Activated T-cell treated with anti-CD3 and anti-CD28 coated beads, Interleukin-2, amount 50 U/mL, for 72 hours (primary cell): ENCODE data around the gene CLK2. TPM values are rescaled to one million over a fixed set of nuclear protein-coding genes. Genes with fewer than 3 reads are reported as not detected.
A peak's percentile ranks its signal among the peaks of the same experiment; 100 is the strongest.
"Not testable (repeated sequence)": the region's sequence is repeated elsewhere in the genome, so short reads cannot be mapped to it uniquely, and the experiment has no call there.

ENCODE experiments used
- ATAC-seq, 2 donors: fragments of 150-1000 bp; cut with Tn5 transposase; replicated peaks in 1 of 2; 2 replicates each; pipeline ENCODE4 v1.10.0; 2021; ENCODE audit warnings: moderate library complexity in 2 of 2, mild to moderate bottlenecking in 1 of 2
- DNase-seq, 2 donors: peaks; one replicate each; pipeline ENCODE4 v3.0.0; 2021 to 2022; ENCODE audit warnings: mixed read lengths in 1 of 2
- H3K27ac Mint-ChIP-seq: one replicate; pipeline ENCODE4 v1.8.0; 2022; ENCODE audit warnings: mild to moderate bottlenecking, moderate library complexity, mixed read lengths
- H3K27me3 Mint-ChIP-seq: one replicate; pipeline ENCODE4 v1.8.0; 2022; ENCODE audit warnings: low read depth, mixed read lengths
- H3K36me3 Mint-ChIP-seq, 2 donors: one replicate each; pipeline ENCODE4 v1.8.0; 2022; ENCODE audit warnings: mixed read lengths in 2 of 2, mild to moderate bottlenecking in 1 of 2; ENCODE audit not compliant: insufficient read depth in 2 of 2
- H3K4me1 Mint-ChIP-seq: one replicate; pipeline ENCODE4 v1.8.0; 2022; ENCODE audit warnings: low read depth, mixed read lengths
- H3K4me3 Mint-ChIP-seq, 2 donors: one replicate each; pipeline ENCODE4 v1.8.0; 2022; ENCODE audit warnings: mild to moderate bottlenecking in 2 of 2, mixed read lengths in 2 of 2, moderate library complexity in 2 of 2
- H3K9me3 Mint-ChIP-seq, 2 donors: one replicate each; pipeline ENCODE4 v1.8.0; 2022; ENCODE audit warnings: mixed read lengths in 2 of 2
- total RNA-seq, 2 donors: library from RNA; stranded (reverse); gene quantifications; one replicate each; pipeline ENCODE4 v1.2.3, GENCODE V29; 2022

The CLK2 gene
- total RNA-seq, 2 donors from 2014 or later, result 72.4 to 77.9 TPM

DNA sequence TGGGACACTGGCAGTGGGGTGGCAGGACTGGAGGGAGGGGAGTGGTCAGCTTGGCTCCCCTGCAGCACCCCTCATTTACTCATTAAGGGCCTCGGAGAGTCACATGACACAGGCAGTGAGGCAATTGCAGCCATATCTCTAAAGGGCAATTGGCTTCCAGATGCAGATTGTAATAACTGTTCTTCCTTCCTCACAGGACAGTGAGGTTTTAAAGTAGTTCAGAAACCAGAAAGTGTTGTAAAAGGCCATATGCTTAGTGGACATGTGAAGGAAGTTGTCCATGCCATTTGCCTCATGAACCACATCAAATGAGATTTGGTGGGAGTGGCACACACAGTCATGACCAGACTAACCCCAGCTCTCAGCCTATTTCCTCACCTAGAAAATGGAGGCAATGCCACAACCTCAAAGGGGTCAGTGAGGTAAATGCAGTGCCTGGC, 53.7 kb downstream of the CLK2 start:
- H3K4me1 Mint-ChIP-seq, result peaks cover 25% of the 10 kb centered on the region
- DNase-seq, result no peak
- no peaks in the 10 kb centered on the region for H3K36me3 Mint-ChIP-seq
- no peaks in the 10 kb centered on the region for H3K9me3 Mint-ChIP-seq
- peak overlapping the region in 1 of 2 donors; percentile 75 for H3K4me3 Mint-ChIP-seq
- H3K27ac Mint-ChIP-seq, result no peak overlapping the region
- ATAC-seq, result peak; percentile 45 to 53
- H3K27me3 Mint-ChIP-seq, result no peaks in the 10 kb centered on the region

DNA sequence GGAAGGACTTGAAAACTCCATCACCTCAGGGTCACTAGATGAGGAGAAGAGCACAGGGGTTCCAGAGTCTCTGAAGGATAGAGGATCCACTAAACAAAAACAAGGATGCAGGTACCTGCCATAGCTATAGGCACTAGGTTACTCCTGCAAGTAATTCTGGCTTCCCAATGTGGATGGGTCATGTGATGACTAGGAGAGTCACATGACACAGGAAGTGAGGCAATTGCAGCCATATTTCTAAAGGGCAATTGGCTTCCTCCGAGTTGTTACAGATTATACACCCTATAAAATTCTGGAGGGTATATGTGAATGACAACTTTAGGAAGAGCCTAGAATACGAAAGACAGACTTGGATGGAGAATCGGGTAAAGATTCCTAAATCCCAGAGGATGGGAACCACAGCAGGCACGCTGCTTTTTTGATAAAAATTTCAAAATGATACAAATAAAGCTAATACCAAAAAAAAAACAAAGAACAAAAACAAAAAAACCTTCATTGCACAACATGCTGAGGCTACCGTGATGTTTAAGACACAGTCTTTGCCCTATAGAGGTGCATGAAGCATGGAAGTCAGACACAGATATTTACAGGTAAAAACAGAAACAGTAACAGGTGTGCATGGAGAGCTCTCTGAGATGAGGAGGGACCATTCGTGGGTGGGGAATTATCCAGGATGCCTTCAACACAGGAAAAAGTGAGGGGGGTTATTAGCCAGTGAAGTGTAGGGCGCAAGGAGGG, 54.3 kb downstream of the CLK2 start:
- peak in 1 of 2 donors; percentile 24 for DNase-seq
- H3K4me3 Mint-ChIP-seq, result peak overlapping the region; percentile 11 to 75
- ATAC-seq, result peak; percentile 31 to 49
- H3K27ac Mint-ChIP-seq, result no peak overlapping the region
- no peaks in the 10 kb centered on the region for H3K9me3 Mint-ChIP-seq
- H3K36me3 Mint-ChIP-seq, result no peaks in the 10 kb centered on the region
- H3K4me1 Mint-ChIP-seq, result peaks cover 21% of the 10 kb centered on the region
- H3K27me3 Mint-ChIP-seq, result no peaks in the 10 kb centered on the region

DNA sequence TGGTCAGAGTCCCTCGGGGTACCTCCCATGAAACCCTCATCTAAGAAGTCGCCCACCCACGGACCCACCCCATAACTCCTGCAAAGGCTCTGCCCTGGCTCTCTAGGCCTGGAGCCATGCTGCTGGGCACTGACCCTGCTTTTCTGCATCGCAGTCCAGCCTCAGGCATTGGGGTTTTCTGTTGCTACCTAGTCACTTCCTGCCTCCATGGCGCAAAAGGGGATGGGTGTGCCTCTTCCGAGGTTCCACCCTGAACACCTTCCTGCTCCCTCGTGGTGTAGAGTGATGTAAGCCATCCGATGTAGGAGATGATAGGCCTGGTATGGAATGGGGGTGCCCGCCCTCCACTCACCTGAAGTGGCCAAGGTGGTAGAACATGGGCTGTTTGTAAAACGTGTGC, 58.6 kb downstream of the CLK2 start:
- peaks cover 22% of the 10 kb centered on the region for H3K4me1 Mint-ChIP-seq
- not testable (repeated sequence) for H3K4me3 Mint-ChIP-seq, DNase-seq, H3K36me3 Mint-ChIP-seq, H3K9me3 Mint-ChIP-seq, H3K27me3 Mint-ChIP-seq, H3K27ac Mint-ChIP-seq
- peak in 1 of 2 donors; percentile 14 for ATAC-seq

Other genes starting within 250 kb of the CLK2 start
- gene DCST2, start 239.7 kb downstream of the CLK2 start, total RNA-seq, result 1 to 10 TPM; 1.1 to 1.4 TPM
- under 1 TPM in 1 of 2 donors, not detected in 1; 0.10 TPM for gene DCST1, start 239.7 kb downstream of the CLK2 start, total RNA-seq
- 10 to 100 TPM; 40.8 to 42.1 TPM for gene ADAM15, start 222.2 kb downstream of the CLK2 start, total RNA-seq
- gene EFNA4, start 209.8 kb downstream of the CLK2 start, total RNA-seq, result 1 to 10 TPM; 3.4 to 4.0 TPM
- 1 to 10 TPM; 4.1 to 4.7 TPM for gene EFNA3, start 194.7 kb downstream of the CLK2 start, total RNA-seq
- gene EFNA1, start 145.6 kb downstream of the CLK2 start, total RNA-seq, result 1 to 10 TPM in 1 of 2 donors, under 1 TPM in 1; 1.00 to 1.4 TPM
- 10 to 100 TPM; 65.0 to 66.3 TPM for gene SLC50A1, start 137.7 kb downstream of the CLK2 start, total RNA-seq
- gene DPM3, start 133.0 kb downstream of the CLK2 start, total RNA-seq, result 10 to 100 TPM; 49.4 to 58.9 TPM
- 100 to 1,000 TPM; 199 to 203 TPM for gene KRTCAP2, start 100.2 kb downstream of the CLK2 start, total RNA-seq
- gene TRIM46, start 99.7 kb downstream of the CLK2 start, total RNA-seq, result 1 to 10 TPM; 8.6 to 9.8 TPM
- gene THBS3, start 65.6 kb downstream of the CLK2 start, total RNA-seq, result 10 to 100 TPM; 24.7 to 28.7 TPM
- gene MTX1, start 64.8 kb downstream of the CLK2 start, total RNA-seq, result 10 to 100 TPM; 25.5 to 27.4 TPM
- 10 to 100 TPM; 30.7 to 33.8 TPM for gene ENTREP3, start 18.0 kb downstream of the CLK2 start, total RNA-seq
- gene SCAMP3, start 11.1 kb downstream of the CLK2 start, total RNA-seq, result 100 to 1,000 TPM; 112 to 114 TPM
- 1 to 10 TPM; 3.6 to 4.1 TPM for gene HCN3, start 4.0 kb upstream of the CLK2 start, total RNA-seq
- not detected for gene PKLR, start 27.9 kb upstream of the CLK2 start, total RNA-seq
- 100 to 1,000 TPM; 182 to 184 TPM for gene FDPS, start 35.4 kb upstream of the CLK2 start, total RNA-seq
- gene RUSC1, start 47.4 kb upstream of the CLK2 start, total RNA-seq, result 10 to 100 TPM; 20.5 to 26.8 TPM